Activated CD8-positive, alpha-beta memory T cell treated with anti-CD3 and anti-CD28 coated beads for 48 hours (primary cell): Measurements from ENCODE around the gene SIGLEC12.
"Not testable (repeated sequence)": the region's sequence is repeated elsewhere in the genome, so short reads cannot be mapped to it uniquely, and the experiment has no call there.

Experiments used
- DNase-seq, 3 experiments: peaks; one replicate each; pipeline ENCODE4 v3.0.0-alpha.2; 2020; ENCODE audit warnings: low read depth in 2 of 3, low spot score in 2 of 3

Gene SIGLEC12

DNA sequence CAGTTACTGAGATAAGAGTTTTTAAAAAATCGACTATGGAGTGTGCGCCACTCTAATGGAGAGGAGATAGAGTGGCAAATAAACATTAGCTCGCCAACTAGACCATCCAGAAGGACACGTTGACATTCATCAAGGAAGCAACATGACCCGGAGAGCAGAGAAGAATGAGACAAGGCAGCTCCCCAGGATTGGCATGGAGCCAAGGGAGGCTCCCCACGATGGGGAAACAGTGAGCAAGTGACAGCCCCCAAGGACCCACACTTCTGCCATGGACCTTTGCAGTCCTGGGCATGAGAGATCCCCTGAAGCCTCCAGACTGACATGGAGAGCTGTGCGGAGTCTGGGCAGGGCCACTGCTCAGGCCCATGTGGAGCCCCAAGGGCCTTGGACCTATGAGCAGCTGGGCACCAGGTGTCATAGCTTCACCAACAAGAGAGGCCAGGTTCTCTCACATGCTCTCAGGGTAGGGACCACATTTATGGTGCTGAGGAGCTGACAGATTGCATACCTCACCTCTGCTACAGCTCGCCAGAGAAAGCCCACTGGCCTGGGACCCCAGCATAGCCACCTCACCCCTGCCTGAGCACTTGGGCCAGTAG lies 23.2 kb upstream of the SIGLEC12 start:
- no peak for DNase-seq

DNA sequence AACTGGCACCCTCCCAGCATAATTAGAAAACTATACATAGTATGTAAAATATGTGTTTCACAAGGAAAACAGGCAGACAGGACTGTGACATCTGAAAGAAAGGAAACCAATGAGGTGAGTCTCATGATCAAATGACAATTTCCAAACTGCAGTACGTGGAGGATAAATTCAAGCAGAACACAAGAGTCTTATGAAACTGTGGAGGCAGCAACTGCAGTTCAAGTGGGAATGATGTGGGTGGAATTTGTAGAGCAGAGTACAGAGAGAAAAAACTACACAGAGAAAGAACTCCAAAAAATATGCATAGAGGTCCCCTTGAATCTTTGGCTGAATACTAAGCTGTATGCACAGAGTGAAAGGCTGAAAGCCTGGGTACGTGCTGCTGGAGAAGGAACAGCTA lies 20.2 kb upstream of the SIGLEC12 start:
- no peak for DNase-seq

GRCh38 chr19:51521357-51521756 lies 19.8 kb upstream of the SIGLEC12 start:
- DNase-seq, result no peak

DNA sequence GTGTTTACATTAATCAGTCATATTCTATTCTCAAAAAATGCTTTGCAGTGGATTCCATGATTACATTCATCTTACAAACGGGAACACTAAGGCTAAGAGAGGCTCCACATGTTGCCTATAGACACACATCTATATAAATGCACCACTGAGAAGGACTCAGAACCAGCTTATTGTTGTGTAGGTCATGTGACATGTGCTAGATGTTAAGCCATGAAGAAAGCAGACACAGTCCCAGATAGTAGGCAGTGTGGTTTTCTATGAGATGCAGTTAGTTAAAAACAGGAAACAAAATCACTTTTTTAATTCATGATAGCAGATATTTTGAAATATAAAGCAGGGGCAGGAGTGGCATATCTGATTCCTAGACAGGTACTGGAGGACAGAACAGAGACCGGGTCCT lies 19.1 kb upstream of the SIGLEC12 start:
- no peak for DNase-seq

- no peak for DNase-seq
Measured at GRCh38 chr19:51514866-51515481, 13.4 kb upstream of the SIGLEC12 start.

DNA sequence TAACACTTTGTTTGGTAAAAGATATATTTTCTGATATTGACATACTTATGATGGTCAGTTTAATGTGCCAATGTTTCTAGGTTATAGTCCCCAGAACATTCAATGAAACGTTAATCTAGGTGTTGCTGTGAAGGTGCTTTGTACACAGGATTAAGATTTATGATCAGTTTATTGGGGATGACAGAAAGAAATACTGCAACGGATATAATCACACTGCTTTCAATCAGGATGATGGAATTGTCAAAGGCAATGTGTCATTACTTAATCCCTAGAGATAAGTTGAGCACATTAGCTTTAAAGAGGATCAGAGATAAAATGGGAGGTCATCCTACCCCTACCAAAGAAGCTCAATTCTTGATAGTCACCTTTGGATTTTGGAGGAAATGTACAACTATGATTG lies 12.4 kb upstream of the SIGLEC12 start:
- DNase-seq, result no peak

DNA sequence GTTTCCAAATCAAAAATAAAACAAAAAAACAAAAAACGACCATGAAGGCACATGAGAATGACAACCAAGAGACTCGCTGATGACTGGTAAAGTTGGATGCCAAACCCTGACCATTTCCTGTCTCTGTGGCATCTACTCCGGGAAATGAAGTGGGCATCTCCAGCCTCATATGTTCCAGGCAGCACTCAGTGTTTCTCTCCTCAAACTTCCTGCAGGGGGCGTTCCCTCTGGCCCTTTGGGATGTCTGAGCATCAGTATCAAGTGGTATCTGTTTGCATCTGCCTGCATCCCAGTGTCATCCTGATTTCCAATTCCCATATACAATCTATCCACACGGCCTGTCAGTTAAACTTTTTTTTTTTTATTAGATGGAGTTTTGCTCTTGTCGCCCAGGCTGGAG lies 9.8 kb upstream of the SIGLEC12 start:
- no peak for DNase-seq

DNA sequence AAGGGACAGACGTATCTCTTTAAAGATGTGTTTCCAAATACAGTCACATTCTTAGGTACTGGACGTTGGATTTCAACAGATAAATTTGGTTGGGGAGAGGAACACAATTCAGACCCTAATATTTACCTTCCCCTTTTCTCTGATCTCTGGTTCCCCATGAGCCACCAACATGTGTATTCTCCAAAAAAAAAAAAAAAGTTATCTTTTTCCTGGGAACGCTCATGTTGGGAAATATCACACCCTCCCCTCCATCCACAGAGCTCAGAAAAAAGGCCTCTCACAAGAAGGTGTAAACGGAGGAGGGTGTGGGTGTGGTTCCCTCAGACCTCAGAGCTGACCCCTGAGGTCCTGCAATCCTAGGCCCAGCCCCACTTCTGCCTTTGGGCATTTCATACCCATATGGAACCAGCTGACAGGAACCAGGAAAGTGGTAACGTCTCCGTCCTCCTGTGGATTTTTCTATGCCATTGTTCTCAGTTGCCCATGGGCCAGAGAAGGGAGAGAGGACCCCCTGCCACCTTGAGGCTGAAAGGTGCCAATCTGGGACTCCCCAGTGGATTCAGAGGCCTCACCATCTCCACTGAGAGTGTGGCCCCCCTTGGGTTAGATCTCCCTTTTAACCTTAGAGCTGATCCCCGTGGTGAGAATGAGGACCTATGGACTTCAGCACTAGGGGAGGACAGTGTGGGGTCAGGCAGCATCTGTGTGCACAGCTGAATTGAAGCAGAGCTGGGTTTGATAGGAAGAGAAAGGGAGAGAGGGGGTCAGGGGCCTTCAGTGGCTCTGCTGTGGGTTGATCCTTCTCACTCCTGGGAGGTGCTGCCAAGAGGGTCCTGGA lies 8.4 kb upstream of the SIGLEC12 start:
- no peak for DNase-seq

DNA sequence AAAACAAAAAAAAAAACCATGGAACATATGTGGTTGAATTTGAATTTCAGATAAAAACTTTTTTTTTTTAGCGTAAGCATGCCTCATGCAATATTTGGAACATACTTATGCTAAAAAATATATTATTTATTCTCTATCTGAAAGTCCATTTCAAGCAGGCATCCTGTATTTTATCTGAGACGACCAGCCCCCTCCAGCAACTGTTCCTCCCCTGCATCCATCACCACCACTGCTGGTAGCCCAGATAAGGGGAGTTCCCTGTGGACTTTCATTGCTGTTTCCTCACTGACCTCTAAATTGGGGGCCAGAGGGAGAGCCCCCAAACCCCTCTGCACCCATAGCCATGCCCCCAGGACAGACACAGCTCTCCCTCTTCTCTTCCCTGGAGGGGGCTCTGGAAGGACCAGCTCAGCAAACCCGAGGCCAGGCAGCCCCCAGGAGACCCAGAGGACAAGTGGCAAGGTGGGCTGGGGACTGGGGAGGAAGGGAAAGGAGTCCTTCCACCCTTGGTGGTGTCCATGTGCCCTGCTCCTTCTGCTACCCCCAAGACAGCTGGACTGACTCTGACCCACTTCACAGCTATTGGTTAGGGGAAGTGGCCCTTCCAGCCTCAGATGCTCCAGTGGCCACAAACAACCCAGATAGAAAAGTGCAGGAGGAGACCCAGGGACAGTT lies 6.6 kb upstream of the SIGLEC12 start:
- no peak for DNase-seq

DNA sequence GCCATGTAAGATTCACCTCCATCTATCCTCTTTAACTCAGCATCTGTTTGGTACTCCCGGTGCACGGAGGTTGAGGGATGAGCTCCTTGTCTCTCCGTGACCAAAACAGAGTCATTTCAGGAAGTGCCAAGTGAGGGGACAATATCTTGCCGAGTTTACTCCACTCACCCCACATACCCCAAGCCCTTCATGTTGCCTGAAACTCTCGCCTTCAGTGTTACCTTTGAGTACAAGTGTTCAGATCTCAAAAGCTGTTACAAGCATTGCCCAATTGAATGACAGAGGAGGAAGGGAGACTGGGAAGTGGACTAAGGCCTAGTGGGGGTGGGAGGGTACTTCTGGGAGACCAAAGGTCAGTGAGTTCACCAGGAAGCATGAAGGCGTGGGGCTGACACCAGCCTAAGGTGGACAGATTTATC lies 6.0 kb upstream of the SIGLEC12 start:
- no peak for DNase-seq

DNA sequence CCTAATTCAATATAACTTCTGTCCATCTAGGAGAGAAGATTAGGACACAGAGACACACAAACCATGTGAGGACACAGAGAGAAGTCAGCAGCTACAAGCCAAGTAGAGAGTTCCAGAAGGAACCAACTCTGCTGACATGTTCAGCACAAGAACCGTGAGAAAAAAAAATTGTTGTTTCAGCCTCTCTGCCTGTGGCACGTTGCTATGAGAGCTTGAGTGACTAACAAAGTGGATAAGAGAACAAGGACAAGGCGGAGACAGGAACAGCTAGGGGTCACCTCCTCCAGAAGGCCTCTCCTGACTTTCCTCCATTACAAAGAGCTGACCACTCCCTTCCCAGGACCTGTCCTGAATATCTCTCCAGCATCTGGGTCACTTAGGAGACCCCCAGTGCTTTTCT lies 5.6 kb upstream of the SIGLEC12 start:
- no peak for DNase-seq

- DNase-seq, result no peak
Measured at GRCh38 chr19:51505904-51506303, 4.3 kb upstream of the SIGLEC12 start.

DNA sequence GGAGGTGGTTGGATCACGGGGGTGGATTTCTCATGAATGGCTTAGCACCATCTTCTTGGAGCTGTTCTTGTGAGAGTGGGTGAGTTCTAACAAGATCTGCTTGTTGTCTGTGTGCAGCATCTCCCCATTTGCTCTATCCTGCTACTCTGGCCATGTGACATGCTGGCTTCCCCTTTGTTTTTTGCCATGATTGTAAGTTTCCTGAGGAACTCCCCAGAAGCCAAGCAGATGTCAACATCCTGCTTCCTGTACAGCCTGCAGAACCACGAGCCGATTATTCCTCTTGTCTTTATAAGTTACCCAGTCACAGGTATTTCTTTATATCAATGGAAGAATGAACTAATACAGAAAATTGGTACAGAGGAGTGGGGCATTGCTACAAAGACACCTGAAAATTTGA lies 2.3 kb upstream of the SIGLEC12 start:
- DNase-seq, result no peak

DNA sequence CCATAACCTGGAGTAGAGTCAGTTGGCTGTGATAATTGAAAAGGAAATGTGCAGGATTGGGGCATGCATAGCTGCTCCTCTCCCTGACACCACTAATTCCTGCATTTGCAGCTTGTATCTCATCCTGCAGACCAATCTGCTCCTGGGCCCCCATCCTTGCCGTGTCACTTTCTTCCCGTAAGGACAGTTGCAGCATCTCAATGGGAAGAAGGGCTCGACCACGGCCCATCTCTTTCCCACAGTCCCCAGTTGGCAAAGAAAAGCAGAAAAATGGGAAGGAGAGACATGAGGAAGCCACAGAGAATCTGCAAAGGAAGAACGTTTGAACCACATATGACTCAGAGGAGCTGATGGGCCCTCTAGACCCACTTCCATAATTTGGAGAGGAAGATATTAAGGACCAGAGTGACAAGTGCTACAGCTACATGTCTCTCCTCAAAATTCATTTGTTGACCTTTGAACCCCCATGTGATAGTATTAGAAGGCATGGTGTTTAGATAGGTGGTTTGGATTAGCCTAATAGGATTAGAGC lies 1.8 kb upstream of the SIGLEC12 start:
- no peak for DNase-seq

DNA sequence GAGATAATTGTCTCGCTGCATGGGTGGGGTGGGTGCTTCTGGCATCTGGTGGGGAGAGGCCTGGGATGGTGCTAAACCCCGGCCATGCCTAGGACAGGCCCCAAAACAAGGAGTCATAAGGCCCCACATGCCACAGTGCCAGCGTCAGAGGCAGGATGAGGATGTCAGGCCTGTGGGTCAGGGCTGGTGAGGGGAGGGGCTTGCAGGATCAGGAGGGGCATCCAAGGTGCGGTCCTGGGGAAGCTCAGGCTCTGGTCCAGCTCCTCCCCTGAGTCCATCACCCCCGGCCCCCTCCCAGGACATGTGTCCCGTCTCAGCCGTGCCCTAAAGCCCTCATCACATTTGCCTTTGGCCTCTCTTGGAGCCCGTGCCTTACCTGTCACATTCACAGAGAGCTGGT lies 669 bp downstream of the SIGLEC12 start:
- not testable (repeated sequence) for DNase-seq

GRCh38 chr19:51497666-51498065 lies 3.9 kb downstream of the SIGLEC12 start:
- DNase-seq, result no peak

DNA sequence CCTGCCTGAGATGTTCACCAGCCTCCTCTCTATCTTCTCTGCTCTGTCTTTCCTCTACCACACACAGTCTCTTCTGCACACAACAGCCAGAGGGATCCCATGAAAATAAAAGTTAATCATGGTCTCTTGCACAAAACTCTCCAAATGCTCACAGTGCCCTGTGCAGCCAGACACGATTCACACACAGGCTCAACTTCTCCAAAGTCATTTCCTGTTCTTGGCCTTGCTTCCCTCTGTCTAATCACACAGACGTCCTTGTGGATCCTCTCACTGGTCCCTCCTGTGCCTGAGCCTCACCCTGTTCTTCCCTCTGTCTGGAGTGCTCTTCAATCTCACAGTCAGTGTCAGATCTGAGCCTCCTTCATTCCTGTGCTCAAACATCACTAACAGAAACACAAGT lies 7.8 kb downstream of the SIGLEC12 start:
- no peak for DNase-seq

- DNase-seq, result no peak
Measured at GRCh38 chr19:51491586-51491985, 10.0 kb downstream of the SIGLEC12 start.

- DNase-seq, result no peak
Measured at GRCh38 chr19:51490676-51491075, 10.9 kb downstream of the SIGLEC12 start.

- no peak for DNase-seq
Measured at GRCh38 chr19:51489113-51489512, 12.5 kb downstream of the SIGLEC12 start.

DNA sequence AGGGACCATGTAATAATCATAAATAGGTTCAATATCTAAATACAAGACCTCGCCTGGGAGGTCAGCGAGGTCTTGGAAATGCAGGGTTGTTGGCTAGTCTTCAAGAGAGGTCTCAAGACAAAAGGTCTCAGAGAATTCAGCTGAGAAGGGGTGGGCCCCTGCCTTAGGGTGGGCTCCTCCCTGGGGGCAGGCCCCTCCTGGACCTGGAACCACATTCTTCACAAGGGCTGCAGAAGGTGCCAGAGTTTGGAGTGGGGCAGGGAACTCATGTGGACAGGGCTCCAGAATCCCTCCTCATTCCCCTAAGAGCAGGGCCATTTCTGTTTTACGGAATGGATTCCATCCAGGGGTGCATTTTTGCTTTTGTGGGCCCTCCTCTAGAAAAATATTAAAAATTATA lies 13.1 kb downstream of the SIGLEC12 start:
- no peak for DNase-seq
